ENCODE measurements around the gene KIAA0513.

DNA sequence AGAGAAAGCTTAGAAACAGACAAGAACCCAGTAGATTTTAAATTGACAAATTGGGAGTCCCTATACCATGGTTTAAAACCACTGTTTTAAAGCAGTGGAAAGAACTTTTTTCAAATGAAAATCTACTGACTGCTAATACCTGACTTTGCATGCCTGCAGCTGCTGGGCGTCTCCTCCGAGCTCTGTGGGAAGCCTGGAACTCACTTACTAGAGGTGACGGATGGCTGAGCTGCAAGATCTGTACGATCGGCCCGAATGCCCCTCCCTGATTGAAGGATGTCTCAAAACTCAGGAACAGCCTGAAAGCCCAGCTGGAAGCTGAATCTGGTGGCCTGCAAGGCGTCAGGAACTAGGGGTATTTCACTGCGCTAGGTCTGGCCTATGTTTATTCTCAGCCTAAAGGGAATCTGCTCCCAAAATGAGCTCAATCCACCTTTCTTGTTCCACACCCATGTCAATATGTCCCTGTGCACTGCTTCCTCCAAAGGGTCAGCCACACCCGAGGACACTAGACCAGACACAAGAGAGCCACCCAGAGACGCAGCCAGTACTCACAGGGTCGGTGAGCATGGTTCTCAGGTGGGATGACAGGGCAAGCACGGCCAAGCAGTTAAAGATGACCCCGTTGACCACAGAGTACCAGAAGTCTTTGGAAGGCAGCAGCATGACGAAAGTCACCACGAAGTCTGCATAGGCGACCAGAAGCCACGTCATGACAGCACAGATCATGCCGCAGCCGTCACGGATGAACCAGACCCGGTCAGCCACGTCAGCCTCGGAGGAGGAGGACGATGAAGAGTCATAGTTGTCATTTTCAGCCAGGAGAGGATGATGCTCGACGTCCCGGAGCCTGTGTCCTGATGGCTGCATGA is 37.6 kb upstream of the KIAA0513 start:
- TF ChIP-seq MAX (IDR thresholded peaks at IDR 0.05; ENCODE audit: insufficient read depth, insufficient read length) (no peak), EZH2 (IDR thresholded peaks at IDR 0.05; ENCODE audit: borderline replicate concordance, low read depth, low read length, severe bottlenecking) (no peak), POLR2AphosphoS5 (IDR thresholded peaks at IDR 0.05; ENCODE audit: insufficient read depth, low read depth, low read length) (no peak), GATA2 (IDR thresholded peaks at IDR 0.05; ENCODE audit: insufficient read depth, insufficient read length, low read depth, low read length) (no peak), POLR2A (IDR thresholded peaks at IDR 0.05; ENCODE audit: low read depth, low read length) (no peak), MYC (IDR thresholded peaks at IDR 0.05; ENCODE audit: low read depth, low read length) (no peak), JUN (IDR thresholded peaks at IDR 0.05; ENCODE audit: borderline replicate concordance, insufficient read depth, insufficient read length, low read depth) (no peak)
- TF ChIP-seq, protein P1, sequence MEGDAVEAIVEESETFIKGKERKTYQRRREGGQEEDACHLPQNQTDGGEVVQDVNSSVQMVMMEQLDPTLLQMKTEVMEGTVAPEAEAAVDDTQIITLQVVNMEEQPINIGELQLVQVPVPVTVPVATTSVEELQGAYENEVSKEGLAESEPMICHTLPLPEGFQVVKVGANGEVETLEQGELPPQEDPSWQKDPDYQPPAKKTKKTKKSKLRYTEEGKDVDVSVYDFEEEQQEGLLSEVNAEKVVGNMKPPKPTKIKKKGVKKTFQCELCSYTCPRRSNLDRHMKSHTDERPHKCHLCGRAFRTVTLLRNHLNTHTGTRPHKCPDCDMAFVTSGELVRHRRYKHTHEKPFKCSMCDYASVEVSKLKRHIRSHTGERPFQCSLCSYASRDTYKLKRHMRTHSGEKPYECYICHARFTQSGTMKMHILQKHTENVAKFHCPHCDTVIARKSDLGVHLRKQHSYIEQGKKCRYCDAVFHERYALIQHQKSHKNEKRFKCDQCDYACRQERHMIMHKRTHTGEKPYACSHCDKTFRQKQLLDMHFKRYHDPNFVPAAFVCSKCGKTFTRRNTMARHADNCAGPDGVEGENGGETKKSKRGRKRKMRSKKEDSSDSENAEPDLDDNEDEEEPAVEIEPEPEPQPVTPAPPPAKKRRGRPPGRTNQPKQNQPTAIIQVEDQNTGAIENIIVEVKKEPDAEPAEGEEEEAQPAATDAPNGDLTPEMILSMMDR (IDR thresholded peaks at IDR 0.05; ENCODE audit: extremely low read depth in 1 of 2, insufficient read depth in 1 of 2, low read depth in 1 of 2, low read length in 2 of 2) = no peak

Measured in endothelial cell of umbilical vein (primary cell).